ENCODE results near the gene SCRN1.
"Not testable (repeated sequence)": the region's sequence is repeated elsewhere in the genome, so short reads cannot be mapped to it uniquely, and the experiment has no call there.

The SCRN1 gene

GRCh38 chr7:29922921-29923700, 66.5 kb downstream of the SCRN1 start:
- DNase-seq = no peak

GRCh38 chr7:29921404-29922010, 68.1 kb downstream of the SCRN1 start:
- peak; percentile 6 for DNase-seq

DNA sequence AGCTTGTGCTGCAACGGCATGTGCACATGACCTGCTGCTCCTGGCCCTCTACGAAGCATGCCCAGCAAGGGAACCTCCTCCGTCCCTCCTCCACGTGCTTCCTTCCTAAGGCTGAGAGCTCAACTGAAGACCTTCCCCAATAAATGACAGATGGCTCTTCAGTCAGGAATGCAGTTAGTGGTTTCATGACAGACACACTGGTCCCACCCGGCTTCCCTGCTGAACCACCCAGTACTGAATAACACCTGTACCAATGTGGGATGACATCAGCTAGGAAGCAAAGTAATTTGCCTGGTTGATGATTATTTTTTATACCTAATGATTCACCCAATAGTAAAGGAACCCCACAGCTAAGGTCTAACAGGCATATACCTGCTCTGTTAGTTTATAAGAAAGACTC, 69.1 kb downstream of the SCRN1 start:
- DNase-seq = no peak

GRCh38 chr7:29919790-29920189, 69.8 kb downstream of the SCRN1 start:
- DNase-seq = no peak

- no peak for DNase-seq
Measured at GRCh38 chr7:29918850-29919249, 70.8 kb downstream of the SCRN1 start.

- DNase-seq = no peak
Measured at GRCh38 chr7:29917641-29918040, 72.0 kb downstream of the SCRN1 start.

DNA sequence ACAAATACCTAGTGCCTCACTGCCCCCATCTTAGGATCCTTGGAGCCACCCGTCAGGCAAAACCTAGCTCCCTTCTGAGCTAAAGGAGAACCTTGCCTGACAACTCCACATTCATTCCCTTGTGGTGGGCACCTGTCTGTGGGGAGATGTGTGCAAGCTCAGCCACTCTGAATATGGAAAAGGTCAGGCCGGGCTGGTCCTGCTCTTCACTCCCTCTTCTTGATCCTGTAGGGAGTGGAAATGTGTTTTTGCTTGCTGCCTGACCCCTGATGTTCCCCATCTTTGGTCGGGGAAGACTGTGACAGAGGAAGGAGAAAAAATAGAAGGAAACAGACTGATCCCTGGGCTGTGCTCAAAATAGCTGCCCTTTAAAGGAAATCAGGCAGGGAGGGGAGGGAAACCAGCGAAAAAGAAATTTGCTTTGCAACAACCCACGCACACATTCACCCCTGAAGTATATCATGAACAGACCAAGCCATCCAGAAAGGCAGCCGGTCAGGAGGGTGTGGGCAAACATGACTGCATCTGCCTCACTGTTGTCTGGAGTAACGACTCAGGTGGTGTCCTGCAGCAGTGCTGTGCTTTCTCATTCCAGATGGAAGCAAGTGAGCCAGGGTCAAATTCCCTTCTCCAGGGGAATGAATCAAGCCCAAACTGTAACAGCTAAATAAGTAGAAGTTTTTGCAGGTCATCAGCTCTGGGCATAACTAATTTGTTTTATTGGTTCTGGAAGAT, 74.0 kb downstream of the SCRN1 start:
- no peak for DNase-seq

DNA sequence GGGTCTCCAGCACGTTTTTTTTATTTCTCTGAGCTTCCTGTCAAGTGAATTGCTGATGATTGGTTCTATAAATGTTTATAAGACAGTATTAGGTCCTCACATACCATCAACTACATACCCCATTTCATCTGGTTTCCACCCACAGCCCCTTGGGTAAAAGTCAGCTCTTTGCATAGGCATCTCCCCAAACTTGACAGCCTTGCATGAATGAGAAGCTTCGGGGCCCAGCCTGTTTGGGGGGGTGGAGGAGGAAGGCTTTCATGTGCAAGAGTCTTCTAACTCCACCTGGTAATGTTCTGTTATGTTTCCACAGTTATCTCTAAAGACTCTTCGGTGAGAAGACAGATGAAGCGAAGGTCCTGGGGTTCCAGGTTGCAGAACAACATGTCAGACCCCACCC, 75.4 kb downstream of the SCRN1 start:
- DNase-seq = no peak

GRCh38 chr7:29906200-29907022, 83.2 kb downstream of the SCRN1 start:
- no peak for DNase-seq

DNA sequence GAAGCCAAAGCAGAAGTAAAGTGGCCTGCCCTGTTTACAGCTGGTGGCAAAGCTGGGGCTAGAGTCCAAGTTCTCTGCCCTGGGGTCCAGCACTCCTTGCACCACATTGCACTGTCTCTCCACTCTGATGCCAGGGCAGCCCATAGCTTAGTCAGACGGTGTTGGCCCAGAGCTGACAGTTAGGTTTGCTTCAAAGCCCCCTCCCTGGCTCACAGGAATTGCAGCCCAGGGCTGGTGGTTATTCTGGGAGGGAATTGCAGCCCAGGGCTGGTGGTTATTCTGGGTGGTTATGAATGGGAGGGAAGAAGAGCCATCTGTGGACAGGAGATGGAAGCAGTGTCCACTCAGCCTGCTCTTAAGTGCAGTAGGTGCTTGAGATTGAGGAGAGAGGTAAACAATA, 88.9 kb downstream of the SCRN1 start:
- DNase-seq = no peak

DNA sequence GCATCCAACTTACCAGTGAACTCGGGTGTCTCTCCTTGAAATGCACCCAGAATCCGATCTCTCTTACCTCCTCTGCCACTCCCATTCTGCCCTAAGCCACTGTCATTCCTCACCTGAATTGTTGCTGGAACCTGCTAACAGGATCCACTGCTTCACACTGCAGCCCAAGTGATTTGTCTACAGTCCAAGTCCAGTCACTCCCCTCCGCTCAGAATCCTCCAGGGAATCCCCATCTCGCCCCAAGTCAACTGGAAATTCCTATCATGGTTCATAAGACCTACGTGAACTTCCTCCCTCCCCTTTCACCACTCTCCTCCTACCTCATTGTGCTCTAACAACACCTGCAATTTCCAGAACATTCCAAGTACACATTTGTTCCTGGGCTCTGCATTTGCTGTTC, 91.3 kb downstream of the SCRN1 start:
- DNase-seq = no peak

DNA sequence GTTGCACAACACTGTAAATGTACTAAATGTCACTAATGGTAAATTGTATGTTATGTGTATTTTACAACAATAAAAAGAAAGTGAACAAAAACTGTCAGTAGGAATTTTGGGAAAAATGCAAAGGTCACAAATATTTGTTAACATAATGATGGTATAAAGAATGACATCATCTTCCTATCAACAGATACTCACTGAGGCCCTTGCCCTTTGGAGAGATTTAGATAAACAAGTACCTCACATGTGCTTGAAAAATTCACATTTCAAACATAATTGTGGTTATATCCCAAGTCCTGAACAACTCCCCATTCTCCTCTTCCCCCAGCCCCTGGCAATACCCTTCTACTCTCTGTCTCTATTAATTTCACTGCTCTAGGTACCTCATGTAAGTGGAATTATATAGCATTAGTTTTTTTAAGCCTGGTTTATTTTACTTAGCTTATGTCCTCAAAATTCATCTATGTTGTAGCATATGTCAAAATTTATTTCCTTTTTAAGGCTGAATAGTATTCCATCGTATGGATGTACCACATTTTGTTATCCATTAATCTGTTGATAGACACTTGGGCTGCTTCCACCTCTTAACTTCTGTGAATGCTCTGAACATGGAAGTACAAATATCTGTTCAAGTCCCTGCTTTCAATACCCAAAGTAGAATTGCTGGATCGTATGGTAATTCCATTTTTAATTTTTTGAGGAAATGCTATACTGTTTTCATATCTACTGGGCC, 92.8 kb downstream of the SCRN1 start:
- DNase-seq = no peak

GRCh38 chr7:29895559-29895958, 94.0 kb downstream of the SCRN1 start:
- no peak for DNase-seq

DNA sequence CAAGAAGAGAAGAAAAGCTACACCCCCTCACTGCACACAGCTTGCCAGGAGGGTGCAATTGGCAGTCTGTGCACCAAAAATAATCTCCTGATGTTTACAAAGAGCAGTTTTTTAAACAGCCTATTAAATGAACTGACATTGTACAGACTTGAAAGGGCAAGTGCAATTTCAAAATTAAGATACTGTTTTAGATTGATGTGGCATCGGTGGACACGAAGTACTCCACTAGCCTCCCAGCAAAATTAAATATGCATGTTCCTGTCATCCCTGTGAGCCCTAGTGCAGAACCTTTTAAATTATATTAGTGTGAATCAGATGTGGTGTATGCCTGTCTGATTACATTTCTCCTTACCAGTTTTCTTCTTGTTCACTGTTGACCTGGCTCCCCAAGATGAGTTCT, 95.3 kb downstream of the SCRN1 start:
- DNase-seq = peak; percentile 3

DNA sequence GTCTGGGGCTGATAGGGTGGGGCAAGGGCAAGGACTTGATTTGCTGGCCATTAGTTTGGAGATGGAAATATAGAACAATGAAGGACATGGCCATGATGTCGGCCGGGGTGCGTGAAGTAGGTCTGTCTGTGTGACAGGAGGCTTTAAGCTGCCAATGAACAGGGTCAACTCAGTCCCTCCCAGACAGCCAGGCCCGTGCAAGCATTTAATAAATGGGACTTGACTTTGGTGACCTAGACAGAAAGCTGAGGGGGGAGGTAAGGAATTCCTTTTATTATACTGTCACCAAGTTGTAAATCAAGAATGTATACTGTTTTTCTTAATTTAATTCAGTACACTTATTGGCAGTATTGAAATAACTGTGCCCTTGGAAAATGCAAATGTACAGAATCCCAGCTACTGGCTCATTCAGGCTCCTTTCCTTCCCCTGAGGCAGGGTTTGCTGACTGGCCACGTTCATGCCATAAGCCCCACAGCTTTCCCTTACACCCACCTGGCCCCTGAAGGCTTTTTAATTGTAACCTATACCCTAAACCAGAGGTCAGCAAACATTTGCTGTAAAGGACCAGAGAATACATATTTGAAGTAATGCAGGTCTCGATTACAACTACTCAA, 96.1 kb downstream of the SCRN1 start:
- no peak for DNase-seq

DNA sequence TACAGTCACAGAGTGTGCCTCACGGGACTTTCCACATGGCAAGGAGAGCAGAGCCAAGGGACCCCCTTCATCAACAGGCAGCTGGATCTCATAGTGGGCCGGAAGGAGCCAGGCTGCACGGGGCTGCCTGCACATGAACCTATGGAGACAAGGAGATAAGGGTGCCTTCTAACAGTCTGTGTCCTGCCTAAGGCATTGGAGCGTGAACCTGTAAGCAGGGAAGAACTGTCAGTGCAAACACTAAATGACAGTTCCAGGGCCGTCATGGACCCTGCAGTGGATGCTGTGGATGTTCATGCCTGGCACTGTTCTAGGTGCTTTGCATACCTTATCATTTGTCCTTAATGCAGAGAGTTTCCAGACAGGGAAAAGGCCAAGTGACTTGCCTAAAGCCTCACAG, 97.4 kb downstream of the SCRN1 start:
- DNase-seq = no peak

- no peak for DNase-seq
Measured at GRCh38 chr7:29891766-29892165, 97.8 kb downstream of the SCRN1 start.

GRCh38 chr7:29890786-29891185, 98.8 kb downstream of the SCRN1 start:
- not testable (repeated sequence) for DNase-seq

GRCh38 chr7:29890251-29890650, 99.3 kb downstream of the SCRN1 start:
- no peak for DNase-seq

GRCh38 chr7:29889288-29889687, 100.3 kb downstream of the SCRN1 start:
- no peak for DNase-seq

GRCh38 chr7:29888006-29888405, 101.6 kb downstream of the SCRN1 start:
- no peak for DNase-seq

- no peak for DNase-seq
Measured at GRCh38 chr7:29886827-29887226, 102.8 kb downstream of the SCRN1 start.

Measured in NCI-H1436 treated with DMSO at 0.1 percent for 48 hours (cell line).